Body of pancreas (tissue), 4 donors: ENCODE measurements around the gene WWOX. TPM values are rescaled to one million over a fixed set of nuclear protein-coding genes. Genes with fewer than 3 reads are reported as not detected.
A peak's percentile ranks its signal among the peaks of the same experiment; 100 is the strongest.

Experiments used
- ATAC-seq: fragments of 150-250 bp; one replicate; pipeline ENCODE4 v1.9.1; 2016
- DNase-seq, 4 donors: peaks; one replicate each; pipeline ENCODE4 v3.0.0-alpha.2; 2019
- H3K27ac ChIP-seq, 4 donors: fragments of 200-600 bp; sonication (generic); 1 replicate in 3 of 4; 2 replicates in 1 of 4; pipeline versions ENCODE4 v1.5.1 to v1.6.1; 2016 to 2019; ENCODE audit warnings: mild to moderate bottlenecking in 1 of 4, mixed read lengths in 1 of 4, moderate library complexity in 1 of 4
- H3K27me3 ChIP-seq, 2 donors: fragments of 200-600 bp; sonication (generic); one replicate each; pipeline ENCODE4 v1.6.0; 2016; ENCODE audit warnings: mild to moderate bottlenecking in 1 of 2
- H3K36me3 ChIP-seq, 2 donors: fragments of 200-600 bp; sonication (generic); replicated peaks in 1 of 2; 2 replicates each; pipeline ENCODE4 v1.5.1; 2016; ENCODE audit warnings: low read depth in 2 of 2; ENCODE audit not compliant: insufficient read depth in 1 of 2
- H3K4me1 ChIP-seq: fragments of 200-600 bp; sonication (generic); one replicate; pipeline ENCODE4 v1.6.0; 2016
- H3K4me3 ChIP-seq, 2 donors: fragments of 200-600 bp; sonication (generic); 1 replicate in 1 of 2; 2 replicates in 1 of 2; pipeline ENCODE4 v1.5.1; 2016 to 2019
- H3K9me3 ChIP-seq, 3 donors: fragments of 200-600 bp; sonication (generic); 1 replicate in 2 of 3; 2 replicates in 1 of 3; pipeline ENCODE4 v1.5.1; 2016
- POLR2A ChIP-seq, 3 donors: fragments of 450-650 bp; IDR thresholded peaks; one replicate each; pipeline ENCODE4 v1.6.1; 2016; ENCODE audit warnings: antibody characterized with exemption in 3 of 3, mild to moderate bottlenecking in 2 of 3
- WGBS, 2 donors: methylation state at CpG; one replicate each; pipeline ENCODE4 v1.1.5; 2017; 5-methylcytosine and 5-hydroxymethylcytosine counted together
- intact Hi-C: fragments of 100-400 bp; cut with DNase I; formaldehyde crosslinking; loops from one replicate; pipeline ENCODE4 v1.15.1; 2023
- total RNA-seq, 2 donors: library from RNA; depleted of rRNA; stranded (reverse); fragments of >200 nt; gene quantifications; one replicate each; pipeline ENCODE4 v1.1.0, GENCODE V29; 2016
- TF ChIP-seq, protein P1 (sequence below), 7 experiments: fragments of 450-650 bp in 4 of 7; fragments of 200-600 bp in 3 of 7; sonication (generic) in 3 of 7; IDR thresholded peaks; one replicate each; pipeline ENCODE4 v1.5.1; 2016 to 2019; ENCODE audit warnings: antibody characterized with exemption in 7 of 7

Gene WWOX
- total RNA-seq, 2 donors from 2014 or later: 52.7 to 67.2 TPM

- no peaks in the 10 kb centered on the region for H3K36me3 ChIP-seq
- intact Hi-C loops: no loop called here
- 89 to 94% methylated on average over 5 of the region's 5 CpGs for WGBS, 2 donors
- H3K27ac ChIP-seq: no peak overlapping the region
- no peaks in the 10 kb centered on the region for H3K9me3 ChIP-seq
- no peak for ATAC-seq
- H3K4me3 ChIP-seq: no peak overlapping the region
- no peak for TF ChIP-seq POLR2A (IDR thresholded peaks at IDR 0.05)
- TF ChIP-seq, protein P1, sequence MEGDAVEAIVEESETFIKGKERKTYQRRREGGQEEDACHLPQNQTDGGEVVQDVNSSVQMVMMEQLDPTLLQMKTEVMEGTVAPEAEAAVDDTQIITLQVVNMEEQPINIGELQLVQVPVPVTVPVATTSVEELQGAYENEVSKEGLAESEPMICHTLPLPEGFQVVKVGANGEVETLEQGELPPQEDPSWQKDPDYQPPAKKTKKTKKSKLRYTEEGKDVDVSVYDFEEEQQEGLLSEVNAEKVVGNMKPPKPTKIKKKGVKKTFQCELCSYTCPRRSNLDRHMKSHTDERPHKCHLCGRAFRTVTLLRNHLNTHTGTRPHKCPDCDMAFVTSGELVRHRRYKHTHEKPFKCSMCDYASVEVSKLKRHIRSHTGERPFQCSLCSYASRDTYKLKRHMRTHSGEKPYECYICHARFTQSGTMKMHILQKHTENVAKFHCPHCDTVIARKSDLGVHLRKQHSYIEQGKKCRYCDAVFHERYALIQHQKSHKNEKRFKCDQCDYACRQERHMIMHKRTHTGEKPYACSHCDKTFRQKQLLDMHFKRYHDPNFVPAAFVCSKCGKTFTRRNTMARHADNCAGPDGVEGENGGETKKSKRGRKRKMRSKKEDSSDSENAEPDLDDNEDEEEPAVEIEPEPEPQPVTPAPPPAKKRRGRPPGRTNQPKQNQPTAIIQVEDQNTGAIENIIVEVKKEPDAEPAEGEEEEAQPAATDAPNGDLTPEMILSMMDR (IDR thresholded peaks at IDR 0.05): no peak
- DNase-seq: no peak
- peaks cover 9% of the 10 kb centered on the region for H3K4me1 ChIP-seq
- H3K27me3 ChIP-seq: no peaks in the 10 kb centered on the region
Measured at GRCh38 chr16:78441298-78441697, 341.8 kb downstream of the WWOX start.

GRCh38 chr16:78443542-78444364, 344.3 kb downstream of the WWOX start:
- WGBS, 2 donors: 33 to 39% methylated on average over 13 of the region's 13 CpGs
- intact Hi-C loops: no loop called here
- no peak for TF ChIP-seq POLR2A (IDR thresholded peaks at IDR 0.05)
- TF ChIP-seq, protein P1 (IDR thresholded peaks at IDR 0.05): no peak
- Histone ChIP-seq H3K9me3 (no peaks in the 10 kb centered on the region), H3K4me1 (peaks cover 9% of the 10 kb centered on the region), H3K27ac (peak overlapping the region in 2 of 4 donors; percentile 14 to 50), H3K4me3 (no peak overlapping the region), H3K36me3 (no peaks in the 10 kb centered on the region), H3K27me3 (no peaks in the 10 kb centered on the region)
- DNase-seq: no peak
- no peak for ATAC-seq

- DNase-seq (no peak), ATAC-seq (no peak)
- no peak overlapping the region for H3K27ac ChIP-seq
- H3K27me3 ChIP-seq: no peaks in the 10 kb centered on the region
- peaks cover 9% of the 10 kb centered on the region for H3K4me1 ChIP-seq
- 88 to 90% methylated on average over 5 of the region's 5 CpGs for WGBS, 2 donors
- intact Hi-C loops: no loop called here
- TF ChIP-seq, protein P1 (IDR thresholded peaks at IDR 0.05): no peak
- TF ChIP-seq POLR2A (IDR thresholded peaks at IDR 0.05): no peak
- no peaks in the 10 kb centered on the region for H3K36me3 ChIP-seq
- no peaks in the 10 kb centered on the region for H3K9me3 ChIP-seq
- H3K4me3 ChIP-seq: no peak overlapping the region
Measured at GRCh38 chr16:78445818-78446217, 346.4 kb downstream of the WWOX start.

GRCh38 chr16:78446486-78446885, 347.0 kb downstream of the WWOX start:
- intact Hi-C loops: no loop called here
- WGBS, 2 donors: 95 to 96% methylated on average over 5 of the region's 5 CpGs
- Histone ChIP-seq H3K27ac (no peak overlapping the region), H3K4me3 (no peak overlapping the region), H3K4me1 (peaks cover 9% of the 10 kb centered on the region), H3K36me3 (no peaks in the 10 kb centered on the region), H3K9me3 (no peaks in the 10 kb centered on the region), H3K27me3 (no peaks in the 10 kb centered on the region)
- ATAC-seq (no peak), DNase-seq (no peak)
- no peak for TF ChIP-seq POLR2A (IDR thresholded peaks at IDR 0.05)
- TF ChIP-seq, protein P1 (IDR thresholded peaks at IDR 0.05): no peak
